ENCODE results near the gene GSG1L.

The GSG1L gene

GRCh38 chr16:28014851-28015250 lies 48.7 kb downstream of the GSG1L start:
- DNase-seq (ENCODE audit: low spot score) = no peak

DNA sequence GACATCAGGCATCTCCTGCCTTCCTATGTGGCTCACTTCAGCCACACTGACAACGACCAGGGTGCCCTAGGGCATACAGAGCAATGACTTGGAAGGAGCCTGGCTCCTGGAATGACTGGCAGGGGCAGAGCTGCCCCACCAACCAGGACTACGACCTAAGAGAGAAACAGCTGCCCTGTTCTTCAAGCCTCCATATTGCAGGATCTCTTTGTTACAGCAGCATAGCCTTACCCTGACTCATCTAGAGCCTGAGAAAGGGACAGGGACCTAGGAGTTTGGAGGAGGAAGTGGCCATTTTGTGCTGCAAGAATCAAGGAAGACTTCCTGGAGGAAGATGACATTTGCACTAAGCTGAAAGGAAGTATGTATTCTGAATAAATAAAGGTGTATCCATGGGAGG lies 49.6 kb downstream of the GSG1L start:
- DNase-seq (ENCODE audit: low spot score) = no peak

DNA sequence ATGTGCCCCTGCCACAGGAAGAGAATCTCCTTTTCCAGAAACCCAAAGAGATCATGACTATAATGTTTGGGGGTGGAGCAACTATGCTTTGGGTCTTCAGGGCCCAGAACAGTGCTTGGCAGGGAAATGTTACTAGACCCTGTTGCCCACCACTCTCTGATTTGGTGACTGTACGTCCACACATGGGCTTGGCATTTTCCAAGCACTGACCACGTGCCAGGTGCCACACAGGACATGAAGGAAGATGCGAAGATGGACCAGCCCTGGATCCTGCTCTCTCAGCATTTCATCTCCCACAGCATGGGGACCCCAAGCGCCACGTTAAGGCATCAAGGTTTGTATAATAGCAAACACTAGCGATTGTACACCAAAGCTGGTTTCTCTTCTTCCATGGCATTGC lies 50.1 kb downstream of the GSG1L start:
- DNase-seq (ENCODE audit: low spot score) = no peak

- no peak for DNase-seq (ENCODE audit: low spot score)
These were observed 51.5 kb downstream of the GSG1L start for GRCh38 chr16:28011971-28012445.

DNA sequence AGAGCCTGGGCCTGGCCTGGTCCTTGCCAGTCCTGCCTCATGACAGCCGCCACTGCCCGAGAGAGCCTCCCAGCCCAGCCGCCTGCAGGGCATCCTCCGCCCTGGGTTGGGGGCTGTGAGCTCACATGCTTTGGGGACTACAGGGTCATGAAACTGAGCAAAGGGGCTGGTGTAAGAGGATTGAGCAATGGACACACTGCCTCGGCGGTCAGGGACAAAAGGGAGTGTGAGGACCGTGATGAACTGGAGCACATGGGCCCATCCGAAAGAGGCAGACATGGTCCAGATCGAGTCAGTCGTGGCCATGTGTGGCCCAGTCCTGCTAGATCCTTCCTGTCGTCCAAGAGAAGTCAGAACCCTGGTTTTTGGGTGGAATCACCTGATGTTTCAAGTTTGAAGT lies 52.3 kb downstream of the GSG1L start:
- no peak for DNase-seq (ENCODE audit: low spot score)

- DNase-seq (ENCODE audit: low spot score) = no peak
These were observed 52.8 kb downstream of the GSG1L start for GRCh38 chr16:28010671-28011070.

DNA sequence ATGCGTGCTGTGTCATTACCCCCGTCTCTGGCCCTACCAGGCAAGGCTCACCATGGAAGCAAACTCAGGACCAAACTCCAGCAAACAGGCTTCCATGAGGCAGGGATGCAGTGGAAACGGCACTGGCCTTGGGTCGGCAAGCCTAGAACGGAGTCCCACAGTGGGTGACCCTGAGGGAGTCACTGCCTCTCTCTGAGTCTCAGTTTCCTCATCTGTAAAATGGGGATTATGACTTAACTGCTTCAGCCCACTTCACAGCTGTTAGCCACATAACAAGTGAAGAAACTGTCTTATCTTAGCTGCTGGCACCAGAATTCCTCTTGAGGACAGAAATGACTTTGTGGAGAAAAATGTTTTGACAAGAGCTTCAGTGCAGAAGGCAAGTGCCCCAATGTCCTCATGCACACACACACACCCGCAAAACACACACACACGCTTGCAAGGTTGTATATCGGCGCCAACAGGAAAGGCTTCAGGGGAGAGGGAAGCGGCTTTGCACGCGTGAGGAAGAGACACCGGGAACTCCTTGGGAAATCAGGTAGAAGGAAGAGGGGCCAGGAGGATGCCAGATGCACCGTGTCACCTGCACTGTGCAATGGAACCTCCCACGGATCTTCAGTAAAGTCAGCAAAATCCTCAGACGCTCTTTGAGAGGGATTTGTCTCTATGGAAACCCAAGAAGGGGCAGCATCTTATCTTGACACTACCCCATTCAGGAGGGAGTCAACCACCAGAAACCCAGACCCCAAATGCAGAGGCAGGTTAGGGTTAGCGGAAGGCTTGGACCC lies 53.7 kb downstream of the GSG1L start:
- no peak for DNase-seq (ENCODE audit: low spot score)

GRCh38 chr16:28003923-28004322 lies 59.6 kb downstream of the GSG1L start:
- DNase-seq (ENCODE audit: low spot score) = no peak

DNA sequence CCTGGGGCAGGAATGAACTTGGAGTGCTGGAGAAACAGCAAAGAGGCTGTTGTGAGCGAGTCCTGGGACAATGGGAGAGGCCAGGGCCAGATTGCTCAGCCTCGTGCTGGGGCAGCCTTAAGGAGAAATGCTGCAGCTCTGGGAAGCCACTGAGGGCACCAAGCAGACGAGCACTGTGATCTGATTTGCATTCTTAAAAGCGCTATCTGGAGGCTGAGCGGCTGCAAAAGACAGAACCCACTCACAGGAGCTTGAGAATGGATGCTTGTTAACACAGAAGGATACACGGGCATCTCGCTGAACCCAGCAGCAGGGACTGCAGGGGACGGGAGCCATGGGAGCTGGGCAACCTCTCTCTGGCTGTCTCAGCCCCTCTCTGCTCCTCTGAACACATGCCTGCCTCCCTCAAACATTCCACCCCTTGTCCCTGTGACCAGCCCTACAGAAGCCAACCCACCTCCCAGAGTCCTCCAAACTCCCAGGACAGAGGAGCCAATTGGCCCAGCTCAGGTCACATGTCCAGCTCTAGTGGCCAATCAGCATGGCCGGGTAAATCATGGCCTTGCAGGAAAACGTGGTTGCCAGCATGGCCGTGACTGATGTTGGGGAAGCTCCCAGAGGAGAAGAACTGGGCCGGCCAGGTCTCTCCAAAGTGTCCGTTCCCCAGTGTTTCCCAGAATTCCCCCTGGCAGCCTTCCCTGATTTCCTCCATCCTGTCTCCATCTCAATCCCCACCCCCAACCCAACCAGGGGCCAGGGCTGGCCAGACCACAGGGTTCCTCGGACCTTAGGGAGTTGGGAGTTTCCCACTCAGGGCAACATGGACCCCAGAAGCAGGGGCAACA lies 60.3 kb downstream of the GSG1L start:
- DNase-seq (ENCODE audit: low spot score) = no peak

DNA sequence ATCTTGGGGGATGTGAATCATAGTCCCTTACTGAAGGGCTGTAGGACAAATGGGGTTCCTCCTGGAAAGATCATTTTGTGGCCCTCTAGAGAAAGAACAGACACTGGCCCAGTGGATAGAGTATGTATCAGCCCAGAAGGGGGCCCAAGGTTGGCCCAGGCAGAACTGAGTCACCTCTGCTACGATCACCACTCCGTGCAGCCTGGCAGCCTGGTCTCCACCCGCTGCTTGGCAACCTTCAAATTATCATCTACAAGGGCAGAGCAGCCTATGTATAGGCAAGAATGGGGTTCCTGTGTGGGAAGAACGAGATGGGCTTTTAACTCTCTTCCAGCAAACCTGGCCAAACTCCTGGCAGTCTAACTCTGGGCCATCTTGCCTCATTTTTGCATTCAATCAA lies 61.9 kb downstream of the GSG1L start:
- no peak for DNase-seq (ENCODE audit: low spot score)

- DNase-seq (ENCODE audit: low spot score) = no peak
These were observed 62.3 kb downstream of the GSG1L start for GRCh38 chr16:28001184-28001583.

DNA sequence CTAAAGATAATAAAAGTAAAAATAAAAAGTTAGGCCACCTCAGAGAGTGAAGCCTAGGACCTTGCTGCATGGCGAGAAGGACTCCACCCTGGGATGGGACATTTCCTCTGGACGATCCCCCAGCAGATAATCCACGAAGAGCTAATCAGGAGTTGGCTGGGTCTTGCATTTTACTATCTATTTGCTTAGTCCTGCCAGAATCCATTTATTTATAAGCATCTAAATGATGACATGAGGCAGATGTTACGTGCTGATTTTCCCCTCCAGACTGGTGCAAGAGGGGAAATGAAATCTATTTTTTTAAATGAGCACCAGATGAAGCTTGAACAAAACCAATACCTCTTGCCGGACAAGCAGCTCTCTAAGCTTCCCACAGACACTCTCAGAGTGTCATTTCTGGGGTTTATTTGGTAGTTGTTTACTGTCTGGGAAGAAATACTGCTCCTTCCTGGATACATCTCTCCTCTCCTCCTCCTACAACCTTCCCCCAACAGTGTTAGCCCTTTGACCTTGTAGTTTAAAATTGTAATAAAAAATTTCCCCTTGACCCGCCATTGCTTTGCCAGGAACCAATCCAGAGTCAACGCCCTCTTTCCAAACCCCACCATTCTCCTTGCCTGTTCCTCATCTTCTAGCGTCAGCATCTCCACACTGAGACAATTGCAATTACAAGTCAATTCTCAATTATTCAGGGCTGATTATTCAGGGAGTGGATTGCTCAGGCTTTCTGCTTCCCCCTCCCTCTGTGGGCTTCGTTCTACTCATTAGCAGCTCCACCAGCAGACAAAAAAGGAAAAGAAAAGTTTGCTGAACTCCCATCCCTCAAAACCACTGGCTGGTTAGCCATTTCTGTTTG lies 63.0 kb downstream of the GSG1L start:
- no peak for DNase-seq (ENCODE audit: low spot score)

GRCh38 chr16:27999687-28000086 lies 63.8 kb downstream of the GSG1L start:
- no peak for DNase-seq (ENCODE audit: low spot score)

DNA sequence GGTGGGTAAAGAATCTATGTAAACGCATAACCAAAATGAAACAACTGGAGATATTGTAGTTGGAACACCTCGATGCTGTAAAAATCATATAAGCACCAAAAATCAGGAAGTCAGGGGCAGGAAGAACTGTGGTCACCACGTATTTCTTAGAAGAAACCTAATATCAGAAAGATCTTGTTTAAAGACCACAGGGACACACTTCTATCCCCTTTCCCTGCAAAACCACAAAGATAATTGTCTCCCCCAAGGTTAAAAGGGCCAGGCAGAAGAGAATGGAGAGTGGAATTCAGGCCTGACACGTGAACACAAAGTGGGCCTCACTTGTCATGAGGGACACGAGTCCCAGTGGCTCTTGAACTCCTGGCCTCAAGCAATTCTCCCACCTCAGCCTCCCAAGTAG lies 68.1 kb downstream of the GSG1L start:
- DNase-seq (ENCODE audit: low spot score) = no peak

DNA sequence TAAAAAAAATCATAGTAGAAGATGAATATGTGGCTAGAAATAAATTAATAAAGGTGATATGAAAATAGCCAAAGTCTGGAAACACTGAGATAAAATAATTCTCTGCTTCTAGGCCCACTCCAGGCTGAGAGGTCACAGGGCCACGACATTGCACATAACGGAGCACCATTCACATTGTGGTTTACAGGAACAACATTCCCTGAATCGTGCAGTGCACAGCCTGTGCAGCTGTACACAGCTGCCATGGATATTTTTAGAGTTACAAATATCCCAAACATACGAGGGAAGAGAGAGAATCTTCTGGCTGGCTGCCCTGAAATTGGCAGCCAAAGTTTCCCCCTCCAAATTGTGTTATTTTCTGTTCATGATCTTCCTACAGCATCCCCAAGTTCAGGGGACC lies 68.8 kb downstream of the GSG1L start:
- no peak for DNase-seq (ENCODE audit: low spot score)

DNA sequence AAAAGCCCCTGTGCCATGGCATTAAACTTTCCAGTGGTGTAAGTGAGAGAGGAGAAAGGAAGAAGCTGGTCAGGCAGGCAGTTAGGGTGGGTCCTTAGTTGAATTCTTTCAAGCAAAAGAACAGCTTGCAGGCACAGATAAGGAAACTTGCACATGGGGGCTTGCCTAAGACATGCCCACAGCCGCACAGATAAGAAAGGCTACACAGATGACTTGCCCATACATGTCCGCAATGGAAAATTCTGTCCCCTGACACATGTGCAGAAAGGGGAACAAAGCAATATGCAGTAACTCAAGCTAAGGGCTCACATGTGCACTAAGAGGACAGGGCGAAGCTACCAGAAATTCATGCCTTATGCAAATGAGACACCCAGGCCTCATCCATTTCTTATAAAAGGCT lies 69.9 kb downstream of the GSG1L start:
- no peak for DNase-seq (ENCODE audit: low spot score)

GRCh38 chr16:27991876-27992275 lies 71.6 kb downstream of the GSG1L start:
- no peak for DNase-seq (ENCODE audit: low spot score)

DNA sequence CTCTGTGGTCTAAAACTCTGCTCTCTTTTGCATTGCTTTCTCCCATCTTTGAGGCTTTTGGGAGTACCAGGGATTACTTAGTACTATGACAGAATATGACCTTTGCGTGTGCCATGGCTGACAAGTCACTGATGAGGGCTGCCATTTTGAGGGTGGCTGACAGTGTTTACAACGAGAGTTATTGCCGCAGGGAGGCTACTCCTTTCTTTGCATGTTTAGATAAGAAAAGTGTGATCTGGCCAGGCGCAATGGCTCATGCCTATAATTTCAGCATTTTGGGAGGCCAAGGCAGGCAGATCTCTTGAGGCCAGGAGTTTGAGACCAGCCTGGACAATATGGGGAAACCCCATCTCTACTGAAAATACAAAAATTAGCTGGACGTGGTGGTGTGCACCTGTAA lies 77.5 kb downstream of the GSG1L start:
- DNase-seq (ENCODE audit: low spot score) = no peak

- DNase-seq (ENCODE audit: low spot score) = no peak
These were observed 79.4 kb downstream of the GSG1L start for GRCh38 chr16:27984121-27984520.

GRCh38 chr16:27983244-27983643 lies 80.3 kb downstream of the GSG1L start:
- DNase-seq (ENCODE audit: low spot score) = no peak

DNA sequence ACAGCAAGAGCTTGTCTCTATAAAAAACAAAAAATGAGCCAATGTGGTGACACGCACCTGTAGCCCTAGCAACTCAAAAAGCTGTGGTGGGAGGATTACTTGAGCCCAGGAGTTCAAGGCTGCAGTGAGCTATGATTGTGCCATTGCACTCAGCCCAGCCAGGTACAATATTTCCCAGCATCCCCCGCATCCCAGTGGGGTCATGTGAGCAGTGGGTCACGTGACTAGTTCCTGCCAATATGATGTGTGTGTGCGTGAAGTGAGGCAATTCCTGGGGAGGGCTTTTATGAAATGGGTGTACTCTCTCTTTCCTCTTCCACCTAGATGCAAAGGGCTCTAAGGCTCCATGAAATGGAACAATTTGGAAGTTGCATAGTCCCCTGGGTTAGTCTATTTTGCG lies 81.3 kb downstream of the GSG1L start:
- no peak for DNase-seq (ENCODE audit: low spot score)

DNA sequence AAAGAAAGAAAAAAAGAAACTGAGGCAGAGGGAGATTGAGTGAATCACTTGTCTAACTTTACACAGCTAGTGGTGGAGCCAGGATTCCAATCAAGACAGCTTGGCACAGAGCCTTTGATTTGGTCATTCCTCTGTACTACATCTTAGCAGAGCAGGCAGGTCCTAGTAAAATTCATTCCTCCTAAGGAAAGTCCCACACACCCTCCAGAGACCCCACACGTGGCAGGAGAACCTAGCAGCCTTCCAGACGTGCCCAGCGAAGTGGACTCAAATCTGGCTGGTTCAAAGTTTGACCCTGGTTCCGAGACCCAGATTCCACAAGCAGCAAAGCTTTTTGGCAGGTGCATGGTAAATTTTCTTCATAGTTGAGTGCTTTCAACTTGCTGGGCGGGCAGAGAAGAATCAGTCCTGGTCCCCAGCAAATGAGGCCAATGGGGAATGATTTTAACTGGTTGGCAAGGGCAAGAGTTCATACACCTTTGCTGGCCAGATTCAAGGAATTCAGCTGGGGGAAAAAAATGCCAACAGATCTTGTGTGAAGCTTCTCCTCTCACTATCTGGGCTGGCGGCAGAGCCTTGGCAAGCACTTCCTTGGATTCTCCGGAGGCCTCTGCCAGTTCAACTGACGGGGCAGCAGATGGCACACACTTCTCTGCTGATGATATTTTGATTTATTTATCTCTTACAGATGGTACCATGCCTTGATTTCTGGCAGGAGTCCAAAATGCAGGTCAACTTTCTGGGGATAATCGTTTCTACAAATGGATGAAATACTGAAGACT lies 82.4 kb downstream of the GSG1L start:
- DNase-seq (ENCODE audit: low spot score) = no peak
